Osteoblast (primary cell): Measurements from ENCODE around the gene RHCE. TPM values are rescaled to one million over a fixed set of nuclear protein-coding genes. Genes with fewer than 3 reads are reported as not detected.
"Not testable (repeated sequence)": the region's sequence is repeated elsewhere in the genome, so short reads cannot be mapped to it uniquely, and the experiment has no call there.

Experiments used
- DNase-seq: peaks from one replicate; pipeline ENCODE4 v3.0.0; 2011; ENCODE audit warnings: low spot score, mixed read lengths; ENCODE audit not compliant: insufficient read length; ENCODE audit errors: missing footprints
- H2AFZ ChIP-seq: 2 replicates; pipeline ENCODE4 v1.6.0; 2011; ENCODE audit warnings: mild to moderate bottlenecking, low read length
- H3K27ac ChIP-seq: 2 replicates; pipeline ENCODE4 v1.5.1; 2011; ENCODE audit warnings: mild to moderate bottlenecking, low read depth, low read length, moderate library complexity
- H3K27me3 ChIP-seq: 2 replicates; pipeline ENCODE4 v1.6.0; 2012; ENCODE audit warnings: mild to moderate bottlenecking, control low read depth, inconsistent platforms, low read length, moderate library complexity; ENCODE audit not compliant: insufficient read depth
- H3K36me3 ChIP-seq: 2 replicates; pipeline ENCODE4 v1.5.1; 2011; ENCODE audit warnings: mild to moderate bottlenecking, low read length, control low read depth, moderate library complexity; ENCODE audit not compliant: insufficient read depth
- H3K4me1 ChIP-seq: 2 replicates; pipeline ENCODE4 v1.5.1; 2011; ENCODE audit warnings: mild to moderate bottlenecking, low read length, control low read depth, moderate library complexity; ENCODE audit not compliant: insufficient read depth
- H3K4me2 ChIP-seq: 2 replicates; pipeline ENCODE4 v1.6.0; 2011; ENCODE audit warnings: mild to moderate bottlenecking, low read length; ENCODE audit not compliant: insufficient read depth
- H3K4me3 ChIP-seq: fragments of 200-600 bp; sonication (generic); 3 replicates; pipeline ENCODE4 v1.5.1; 2012; ENCODE audit warnings: mild to moderate bottlenecking, low read length, inconsistent platforms; ENCODE audit not compliant: insufficient read depth
- H3K79me2 ChIP-seq: 2 replicates; pipeline ENCODE4 v1.6.0; 2012; ENCODE audit warnings: mild to moderate bottlenecking, low read length, control low read depth, inconsistent platforms; ENCODE audit not compliant: insufficient read depth
- H3K9me3 ChIP-seq: 2 replicates; pipeline ENCODE4 v1.5.1; 2011; ENCODE audit warnings: low read depth, low read length, control low read depth
- H4K20me1 ChIP-seq: 2 replicates; pipeline ENCODE4 v1.6.0; 2012; ENCODE audit warnings: mild to moderate bottlenecking, low read length, control low read depth; ENCODE audit not compliant: insufficient read depth
- CTCF ChIP-seq: IDR thresholded peaks from 2 replicates; pipeline ENCODE4 v1.5.1; 2011; ENCODE audit warnings: mild to moderate bottlenecking, low read depth, low read length, moderate library complexity; ENCODE audit errors: extremely low read depth
- total RNA-seq: library from RNA; depleted of rRNA; stranded (reverse); fragments of >200 nt; gene quantifications from 2 replicates; pipeline ENCODE4 v1.2.3, GENCODE V29; 2012

The RHCE gene
- total RNA-seq, 1 donor = 0.72 TPM

- Histone ChIP-seq H4K20me1 (peaks cover 16% of the 10 kb centered on the region), H3K4me1 (peaks cover 23% of the 10 kb centered on the region), H3K79me2 (peaks cover 33% of the 10 kb centered on the region), H2AFZ (no peak overlapping the region), H3K27me3 (no peaks in the 10 kb centered on the region), H3K36me3 (no peaks in the 10 kb centered on the region), H3K4me3 (no peak overlapping the region), H3K4me2 (no peak overlapping the region), H3K9me3 (no peaks in the 10 kb centered on the region), H3K27ac (no peak overlapping the region)
- no peak for TF ChIP-seq CTCF
- DNase-seq = no peak
These were observed 46.6 kb upstream of the RHCE start for GRCh38 chr1:25467193-25467592.

GRCh38 chr1:25462732-25463131, 42.1 kb upstream of the RHCE start:
- no peak for DNase-seq
- peaks cover 31% of the 10 kb centered on the region for H3K79me2 ChIP-seq

GRCh38 chr1:25461849-25462248, 41.2 kb upstream of the RHCE start:
- no peak for DNase-seq
- H3K4me3 ChIP-seq = no peak overlapping the region
- no peaks in the 10 kb centered on the region for H3K27me3 ChIP-seq
- no peak overlapping the region for H3K27ac ChIP-seq
- no peaks in the 10 kb centered on the region for H3K9me3 ChIP-seq
- H2AFZ ChIP-seq = no peak overlapping the region
- H3K79me2 ChIP-seq = peaks cover 27% of the 10 kb centered on the region
- TF ChIP-seq CTCF = no peak
- peaks cover 5% of the 10 kb centered on the region for H4K20me1 ChIP-seq
- no peak overlapping the region for H3K4me2 ChIP-seq
- H3K36me3 ChIP-seq = peaks cover 14% of the 10 kb centered on the region
- no peaks in the 10 kb centered on the region for H3K4me1 ChIP-seq

More at GRCh38 chr1:25462732-25463131, 42.1 kb upstream of the RHCE start:
- no peak overlapping the region for H3K4me2 ChIP-seq
- no peak overlapping the region for H3K27ac ChIP-seq
- peaks cover 14% of the 10 kb centered on the region for H3K36me3 ChIP-seq
- no peaks in the 10 kb centered on the region for H3K9me3 ChIP-seq
- H3K4me1 ChIP-seq = no peaks in the 10 kb centered on the region
- peaks cover 5% of the 10 kb centered on the region for H4K20me1 ChIP-seq
- H3K4me3 ChIP-seq = no peak overlapping the region
- no peak overlapping the region for H2AFZ ChIP-seq
- no peak for TF ChIP-seq CTCF
- H3K27me3 ChIP-seq = no peaks in the 10 kb centered on the region

GRCh38 chr1:25460816-25461215, 40.2 kb upstream of the RHCE start:
- not testable (repeated sequence) for H3K27ac ChIP-seq, H2AFZ ChIP-seq, H3K9me3 ChIP-seq, H3K4me2 ChIP-seq, H3K4me3 ChIP-seq, H3K4me1 ChIP-seq, H4K20me1 ChIP-seq, H3K27me3 ChIP-seq, DNase-seq
- H3K36me3 ChIP-seq = peaks cover 22% of the 10 kb centered on the region
- H3K79me2 ChIP-seq = peaks cover 22% of the 10 kb centered on the region
